Caki2 (cell line): ENCODE measurements around the gene MARCHF11. TPM values are rescaled to one million over a fixed set of nuclear protein-coding genes. Genes with fewer than 3 reads are reported as not detected.

Source experiments
- DNase-seq: peaks from one replicate; pipeline ENCODE4 v3.0.0-alpha.2; 2015; ENCODE audit warnings: low read depth
- in situ Hi-C: cut with HindIII; loops from 2 replicates; pipeline ENCODE4 v1.10.0; 2016; ENCODE audit warnings: low sequenced_read_pairs, low pct_unique_long_range_greater_than_20kb, mixed read lengths
- total RNA-seq: library from RNA; depleted of rRNA; stranded (reverse); fragments of >200 nt; shearing (Covaris generic); gene quantifications from 2 replicates; pipeline ENCODE4 v1.2.3, GENCODE V29; 2014; ENCODE audit warnings: low replicate concordance

The MARCHF11 gene
- total RNA-seq, 1 experiment from 2014 or later: not detected

DNA sequence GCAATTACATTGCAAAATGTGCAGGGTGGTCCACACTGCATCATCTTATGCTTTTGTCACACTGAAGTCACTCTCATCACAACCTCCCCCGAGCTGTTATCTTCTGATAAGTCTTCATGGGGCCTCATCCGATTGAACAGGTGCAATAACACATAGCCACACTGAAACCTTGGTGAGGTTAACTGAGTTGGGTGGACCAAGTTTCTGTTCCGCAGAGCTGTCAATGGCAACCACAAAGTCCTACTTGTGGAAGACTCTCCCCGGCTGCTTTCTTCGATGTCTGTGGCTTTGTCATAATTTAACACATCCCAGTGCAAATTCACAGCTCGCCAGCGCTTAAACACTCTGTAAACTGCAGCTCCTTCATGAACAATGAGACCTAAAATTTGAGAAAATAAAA, 112.2 kb downstream of the MARCHF11 start:
- no peak for DNase-seq
- in situ Hi-C loops: no loop called here

- no peak for DNase-seq
- in situ Hi-C loops: no loop called here
Observed at GRCh38 chr5:16066810-16067209, 112.8 kb downstream of the MARCHF11 start.

- in situ Hi-C loops: no loop called here
- DNase-seq: no peak
Observed at GRCh38 chr5:16066320-16066719, 113.3 kb downstream of the MARCHF11 start.

GRCh38 chr5:16065831-16066230, 113.8 kb downstream of the MARCHF11 start:
- DNase-seq: no peak
- in situ Hi-C loops: no loop called here

GRCh38 chr5:16064135-16064893, 115.3 kb downstream of the MARCHF11 start:
- no peak for DNase-seq
- in situ Hi-C loops: no loop called here

GRCh38 chr5:16061163-16061562, 118.4 kb downstream of the MARCHF11 start:
- in situ Hi-C loops: no loop called here
- no peak for DNase-seq

- in situ Hi-C loops: no loop called here
- no peak for DNase-seq
Observed at GRCh38 chr5:16057277-16057676, 122.3 kb downstream of the MARCHF11 start.

- in situ Hi-C loops: no loop called here
- no peak for DNase-seq
Observed at GRCh38 chr5:16051246-16051755, 128.3 kb downstream of the MARCHF11 start.

DNA sequence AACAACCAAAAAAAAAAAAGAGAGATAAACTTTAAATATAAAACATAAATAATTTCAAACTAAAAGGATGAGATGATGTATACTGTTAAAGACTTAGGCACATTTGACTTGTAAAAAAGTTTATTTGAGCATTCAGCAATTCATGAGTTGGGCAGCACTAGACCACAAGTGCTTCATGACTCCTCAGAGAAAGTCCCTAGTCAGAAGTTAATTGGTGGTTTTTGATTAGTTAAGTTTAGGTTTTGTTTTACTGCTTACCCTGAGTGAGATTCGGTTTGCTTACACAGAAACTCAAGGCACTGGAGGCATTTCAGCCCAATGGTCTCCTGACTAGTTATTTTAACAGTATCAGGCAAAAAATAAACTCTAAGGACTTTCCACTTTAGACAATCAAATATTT, 129.2 kb downstream of the MARCHF11 start:
- DNase-seq: no peak
- in situ Hi-C loops: no loop called here

GRCh38 chr5:16049761-16050160, 129.8 kb downstream of the MARCHF11 start:
- in situ Hi-C loops: no loop called here
- no peak for DNase-seq

GRCh38 chr5:16048132-16048531, 131.5 kb downstream of the MARCHF11 start:
- in situ Hi-C loops: no loop called here
- DNase-seq: no peak

- in situ Hi-C loops: no loop called here
- DNase-seq: no peak
Observed at GRCh38 chr5:16043349-16043965, 136.1 kb downstream of the MARCHF11 start.

DNA sequence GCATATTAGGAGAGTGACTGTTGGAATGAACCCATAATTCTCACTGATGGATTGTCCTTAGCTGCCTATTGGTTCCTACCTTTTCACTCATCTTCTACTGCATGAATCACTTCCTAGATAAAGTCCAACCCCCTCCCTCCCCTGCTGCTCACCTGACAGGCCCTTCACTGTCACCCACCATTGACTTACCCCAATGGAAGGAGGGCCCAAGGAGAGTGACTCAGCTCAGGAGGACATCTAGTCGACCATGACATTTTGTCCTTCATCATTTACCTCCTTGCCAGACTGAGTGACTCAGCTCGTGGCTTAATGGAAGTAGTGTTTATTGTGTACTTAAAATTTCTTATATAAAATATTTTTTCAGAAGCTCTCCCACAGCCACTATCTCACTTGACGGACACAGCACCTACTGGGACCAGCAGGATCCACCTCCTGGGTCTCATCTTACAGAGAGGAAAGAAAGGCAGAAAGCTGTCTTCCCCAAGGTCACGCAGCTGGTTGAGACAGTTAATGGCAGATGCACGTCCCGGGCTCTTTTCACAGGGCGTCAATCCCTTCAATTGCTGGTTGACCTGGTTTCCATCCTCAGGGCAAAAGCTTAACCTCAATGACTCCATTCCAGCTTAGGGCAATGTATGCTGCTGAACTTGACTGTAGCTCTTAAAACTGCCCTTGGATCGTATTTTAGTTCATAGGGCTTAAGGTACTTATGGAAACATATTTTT, 142.3 kb downstream of the MARCHF11 start:
- in situ Hi-C loops: no loop called here
- DNase-seq: peak; percentile 84

- no peak for DNase-seq
- in situ Hi-C loops: no loop called here
Observed at GRCh38 chr5:16034319-16035001, 145.1 kb downstream of the MARCHF11 start.

DNA sequence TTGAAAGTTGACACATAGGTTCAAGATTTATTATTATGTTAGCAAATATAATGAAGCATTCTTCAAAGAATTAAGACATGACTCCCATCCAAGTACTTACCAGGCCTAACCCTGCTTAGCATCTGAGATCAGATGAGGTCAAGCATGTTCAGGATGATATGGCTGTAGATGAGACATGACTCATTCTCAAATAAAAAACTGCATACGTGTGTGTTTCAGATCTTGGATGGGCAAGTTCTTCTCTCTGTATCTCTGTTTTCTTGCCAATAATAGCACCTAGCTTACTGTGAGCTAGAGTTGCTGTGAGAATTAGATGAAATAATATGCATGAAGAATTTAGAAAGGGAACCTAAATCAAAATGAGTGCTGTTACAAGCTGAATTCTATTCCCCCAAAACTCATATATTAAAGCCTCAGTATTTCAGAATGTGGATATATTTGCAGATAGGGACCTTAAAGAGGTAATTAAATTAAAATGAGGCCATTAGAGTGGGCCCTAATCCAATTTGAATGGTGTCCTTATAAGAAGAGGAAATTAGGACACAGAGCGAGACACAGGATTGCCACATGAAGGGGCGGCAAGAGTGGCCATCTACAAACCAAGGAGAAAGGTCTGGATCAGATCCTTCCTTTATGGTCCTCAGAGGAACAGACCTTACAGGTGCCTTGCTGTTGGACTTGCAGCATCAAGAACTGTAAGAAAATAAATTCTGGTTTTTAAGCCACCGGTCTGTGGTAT, 146.2 kb downstream of the MARCHF11 start:
- no peak for DNase-seq
- in situ Hi-C loops: no loop called here

- DNase-seq: no peak
- in situ Hi-C loops: no loop called here
Observed at GRCh38 chr5:16028708-16029107, 150.9 kb downstream of the MARCHF11 start.

GRCh38 chr5:16025681-16026080, 153.9 kb downstream of the MARCHF11 start:
- no peak for DNase-seq
- in situ Hi-C loops: no loop called here

DNA sequence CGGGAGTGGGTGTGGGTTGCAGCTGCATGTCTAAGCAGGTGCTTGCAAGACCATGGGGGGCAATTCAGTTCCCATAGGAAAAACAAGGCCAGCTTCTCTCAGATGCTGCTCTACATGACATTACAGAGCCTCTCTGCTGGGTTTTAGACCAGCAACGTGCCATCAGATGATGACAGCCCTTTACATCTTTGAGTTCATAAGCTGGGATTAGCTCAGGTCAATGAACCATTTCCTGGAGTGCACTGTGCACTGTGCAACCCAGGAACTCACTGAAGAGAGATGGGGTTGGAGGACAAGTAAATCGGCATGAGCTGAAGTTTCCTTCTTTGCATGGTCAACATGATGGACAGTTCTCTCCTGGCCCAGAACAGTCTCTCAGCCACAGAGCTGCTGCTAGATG, 160.6 kb downstream of the MARCHF11 start:
- in situ Hi-C loops: no loop called here
- no peak for DNase-seq
